Smooth muscle cell (in vitro differentiated cells): Measurements from ENCODE around the gene SMCP. TPM values are rescaled to one million over a fixed set of nuclear protein-coding genes. Genes with fewer than 3 reads are reported as not detected.

ENCODE experiments used
- DNase-seq: peaks from one replicate; lab custom pipeline; 2025; ENCODE audit not compliant: unreplicated experiment; lab: John Stamatoyannopoulos, UW
- H2AFZ ChIP-seq: fragments of 200-600 bp; sonication (generic); 2 replicates; pipeline ENCODE4 v1.6.0; 2016; ENCODE audit warnings: antibody characterized with exemption, low read depth, mild to moderate bottlenecking
- H3F3A ChIP-seq: fragments of 200-600 bp; sonication (generic); 2 replicates; pipeline ENCODE4 v1.6.0; 2017; ENCODE audit warnings: antibody characterized with exemption, low read depth
- H3K27ac ChIP-seq: fragments of 200-600 bp; sonication (generic); 2 replicates; pipeline ENCODE4 v1.5.1; 2016; ENCODE audit warnings: low read depth, mild to moderate bottlenecking
- H3K27me3 ChIP-seq: fragments of 200-600 bp; sonication (generic); 2 replicates; pipeline ENCODE4 v1.6.1; 2016; ENCODE audit warnings: low read depth, mild to moderate bottlenecking
- H3K36me3 ChIP-seq: fragments of 200-600 bp; sonication (generic); 2 replicates; pipeline ENCODE4 v1.5.1; 2016; ENCODE audit warnings: low read depth
- H3K4me1 ChIP-seq: fragments of 200-600 bp; sonication (generic); 2 replicates; pipeline ENCODE4 v1.5.1; 2016; ENCODE audit warnings: low read depth
- H3K4me2 ChIP-seq: fragments of 200-600 bp; sonication (generic); 2 replicates; pipeline ENCODE4 v1.6.0; 2016; ENCODE audit warnings: mild to moderate bottlenecking
- H3K4me3 ChIP-seq: fragments of 200-600 bp; sonication (generic); 2 replicates; pipeline ENCODE4 v1.5.1; 2016; ENCODE audit warnings: mild to moderate bottlenecking
- H3K79me2 ChIP-seq: fragments of 200-600 bp; sonication (generic); 2 replicates; pipeline ENCODE4 v1.6.0; 2016; ENCODE audit warnings: low read depth, mild to moderate bottlenecking
- H3K9ac ChIP-seq: fragments of 200-600 bp; sonication (generic); 2 replicates; pipeline ENCODE4 v1.6.0; 2016; ENCODE audit warnings: low read depth
- H3K9me3 ChIP-seq: fragments of 200-600 bp; sonication (generic); replicated peaks from 2 replicates; pipeline ENCODE4 v1.5.1; 2016; ENCODE audit warnings: low read depth
- H4K20me1 ChIP-seq: fragments of 200-600 bp; sonication (generic); 2 replicates; pipeline ENCODE4 v1.6.0; 2016; ENCODE audit warnings: low read depth
- WGBS: methylation state at CpG from one replicate; pipeline ENCODE4 v1.1.7; 2016; ENCODE audit warnings: low lambda C conversion rate; 5-methylcytosine and 5-hydroxymethylcytosine counted together
- polyA plus RNA-seq: library from polyadenylated mRNA; unstranded; fragments of >200 nt; fragmentation: Nextera tagmentation; extraction: Ambion mirVana; gene quantifications from 2 replicates; pipeline ENCODE4 v1.2.1, GENCODE V29; 2016
- total RNA-seq: library from RNA; depleted of rRNA; stranded (reverse); fragments of >200 nt; gene quantifications from 2 replicates; pipeline ENCODE4 v1.2.3, GENCODE V29; 2014
- TF ChIP-seq, protein P1 (sequence below): fragments of 200-600 bp; sonication (generic); IDR thresholded peaks from 2 replicates; pipeline ENCODE4 v1.5.1; 2017; ENCODE audit warnings: borderline replicate concordance, mild to moderate bottlenecking, antibody characterized with exemption; ENCODE audit not compliant: insufficient read depth, poor library complexity, severe bottlenecking

SMCP gene
- total and polyA plus RNA-seq, 2 experiments from 2014 or later: not detected

DNA sequence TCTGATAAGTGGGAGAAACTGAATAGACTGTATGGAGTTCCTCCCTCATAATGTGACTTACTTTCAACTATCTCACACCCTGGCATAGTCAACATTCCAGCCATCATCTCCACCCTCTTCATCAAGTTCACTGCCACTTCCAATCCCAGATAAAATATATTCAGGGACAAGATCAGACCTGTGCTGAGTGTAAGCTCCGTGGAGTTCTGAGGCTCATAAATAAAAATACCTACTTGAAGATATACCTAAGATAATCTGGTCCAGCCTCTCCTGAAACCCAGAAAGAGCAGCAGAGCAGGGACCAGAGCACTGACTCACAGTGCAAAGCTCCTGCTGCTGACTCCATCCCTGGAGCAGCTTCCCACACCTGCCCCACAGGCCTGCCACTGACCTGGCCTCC is 20.1 kb upstream of the SMCP start:
- Histone ChIP-seq H3K4me1 (no peaks in the 10 kb centered on the region), H3K4me2 (no peak overlapping the region), H3K9me3 (peaks cover 15% of the 10 kb centered on the region), H3K9ac (no peak overlapping the region), H3K79me2 (no peaks in the 10 kb centered on the region), H3F3A (no peaks in the 10 kb centered on the region), H3K27me3 (no peaks in the 10 kb centered on the region), H4K20me1 (no peaks in the 10 kb centered on the region), H3K36me3 (no peaks in the 10 kb centered on the region), H3K27ac (no peak overlapping the region), H2AFZ (no peak overlapping the region), H3K4me3 (no peak overlapping the region)
- TF ChIP-seq, protein P1, sequence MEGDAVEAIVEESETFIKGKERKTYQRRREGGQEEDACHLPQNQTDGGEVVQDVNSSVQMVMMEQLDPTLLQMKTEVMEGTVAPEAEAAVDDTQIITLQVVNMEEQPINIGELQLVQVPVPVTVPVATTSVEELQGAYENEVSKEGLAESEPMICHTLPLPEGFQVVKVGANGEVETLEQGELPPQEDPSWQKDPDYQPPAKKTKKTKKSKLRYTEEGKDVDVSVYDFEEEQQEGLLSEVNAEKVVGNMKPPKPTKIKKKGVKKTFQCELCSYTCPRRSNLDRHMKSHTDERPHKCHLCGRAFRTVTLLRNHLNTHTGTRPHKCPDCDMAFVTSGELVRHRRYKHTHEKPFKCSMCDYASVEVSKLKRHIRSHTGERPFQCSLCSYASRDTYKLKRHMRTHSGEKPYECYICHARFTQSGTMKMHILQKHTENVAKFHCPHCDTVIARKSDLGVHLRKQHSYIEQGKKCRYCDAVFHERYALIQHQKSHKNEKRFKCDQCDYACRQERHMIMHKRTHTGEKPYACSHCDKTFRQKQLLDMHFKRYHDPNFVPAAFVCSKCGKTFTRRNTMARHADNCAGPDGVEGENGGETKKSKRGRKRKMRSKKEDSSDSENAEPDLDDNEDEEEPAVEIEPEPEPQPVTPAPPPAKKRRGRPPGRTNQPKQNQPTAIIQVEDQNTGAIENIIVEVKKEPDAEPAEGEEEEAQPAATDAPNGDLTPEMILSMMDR: no peak
- no peak for DNase-seq
- 21% methylated on average over 1 of the region's 1 CpG for WGBS

DNA sequence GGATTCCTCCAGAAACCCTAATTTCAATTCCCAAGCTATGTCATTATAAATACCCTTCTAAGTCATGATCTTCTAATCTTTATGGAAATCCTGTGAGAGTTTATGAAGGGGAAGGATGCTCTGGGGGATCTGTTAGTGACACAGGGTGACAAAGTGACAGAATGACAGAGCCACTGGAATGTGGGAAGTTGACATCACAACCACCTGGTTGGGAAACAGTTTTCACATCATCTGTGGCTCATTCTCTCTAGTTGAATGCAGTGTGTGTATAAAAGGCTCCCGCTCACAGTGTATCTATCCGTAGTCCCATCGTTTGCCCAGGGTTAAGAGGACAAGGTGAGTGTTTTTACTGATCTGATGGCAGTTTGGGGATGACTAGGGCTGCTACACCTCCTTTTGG is 18.4 kb upstream of the SMCP start, which contains the start of gene LCE7A:
TSS of gene LCE7A (plus strand) at position 301 of the 400 bp plus-strand sequence. CDS start 702 bp downstream, outside the sequence.
- no peak for DNase-seq
- Histone ChIP-seq H3K4me2 (no peak within 1 kb of the TSS), H3K4me3 (no peak within 1 kb of the TSS), H3K9me3 (peaks cover 16% of the 10 kb centered on the region), H3K27me3 (no peaks in the 10 kb centered on the region), H3K4me1 (no peaks in the 10 kb centered on the region), H3K36me3 (no peaks in the 10 kb centered on the region), H2AFZ (no peak within 1 kb of the TSS), H3K27ac (no peak within 1 kb of the TSS), H3K9ac (no peak within 1 kb of the TSS), H3K79me2 (no peaks in the 10 kb centered on the region), H3F3A (no peaks in the 10 kb centered on the region), H4K20me1 (no peaks in the 10 kb centered on the region)
- WGBS: 65% methylated on average over 3 of the region's 3 CpGs
- TF ChIP-seq, protein P1: no peak

DNA sequence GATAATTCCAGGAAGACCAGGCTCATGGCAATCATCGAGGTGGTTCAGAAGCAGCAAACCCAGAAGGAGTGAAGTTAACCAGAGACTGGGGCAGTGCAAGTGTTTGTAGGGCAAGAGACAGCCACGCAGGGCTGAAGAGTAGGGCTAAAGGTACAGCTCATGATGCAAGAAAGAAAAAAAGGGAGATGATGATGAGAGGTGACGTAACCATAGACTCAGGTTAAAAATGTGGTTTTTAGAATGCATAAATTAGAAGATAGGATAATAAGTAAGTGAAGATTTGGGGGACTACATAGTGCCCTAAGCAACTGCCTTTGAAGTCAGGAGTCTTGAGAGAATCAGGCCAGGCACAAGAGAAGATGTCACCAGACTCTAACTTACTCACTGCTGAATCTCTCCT is 18.0 kb upstream of the SMCP start:
- DNase-seq: no peak
- Histone ChIP-seq H3K27me3 (no peaks in the 10 kb centered on the region), H3K9me3 (peaks cover 16% of the 10 kb centered on the region), H2AFZ (no peak overlapping the region), H3K36me3 (no peaks in the 10 kb centered on the region), H3K4me1 (no peaks in the 10 kb centered on the region), H3K27ac (no peak overlapping the region), H3K9ac (no peak overlapping the region), H4K20me1 (no peaks in the 10 kb centered on the region), H3K79me2 (no peaks in the 10 kb centered on the region), H3F3A (no peaks in the 10 kb centered on the region), H3K4me2 (no peak overlapping the region), H3K4me3 (no peak overlapping the region)
- TF ChIP-seq, protein P1: no peak
- WGBS: 58% methylated on average over 3 of the region's 3 CpGs

GRCh38 chr1:152861374-152861773 is 16.7 kb upstream of the SMCP start:
- peaks cover 16% of the 10 kb centered on the region for H3K9me3 ChIP-seq

More at GRCh38 chr1:152861374-152861773, 16.7 kb upstream of the SMCP start:
- H3K4me3 ChIP-seq: no peak overlapping the region
- no peaks in the 10 kb centered on the region for H3K79me2 ChIP-seq
- H3F3A ChIP-seq: no peaks in the 10 kb centered on the region
- no peak for DNase-seq
- whole genome bisulfite sequencing: 47% methylated on average over 4 of the region's 4 CpGs
- H3K27ac ChIP-seq: no peak overlapping the region
- H4K20me1 ChIP-seq: no peaks in the 10 kb centered on the region
- H3K4me1 ChIP-seq: no peaks in the 10 kb centered on the region
- no peaks in the 10 kb centered on the region for H3K27me3 ChIP-seq
- H2AFZ ChIP-seq: no peak overlapping the region
- TF ChIP-seq, protein P1: no peak
- H3K36me3 ChIP-seq: no peaks in the 10 kb centered on the region
- H3K4me2 ChIP-seq: no peak overlapping the region
- H3K9ac ChIP-seq: no peak overlapping the region
